GM19395 (cell line): ENCODE measurements around the gene TBL3.
"Not testable (repeated sequence)": the region's sequence is repeated elsewhere in the genome, so short reads cannot be mapped to it uniquely, and the experiment has no call there.

Source experiments
- ATAC-seq: cut with Tn5 transposase; IDR thresholded peaks from one replicate; pipeline ENCODE4 v1.9.1; 2021; ENCODE audit warnings: mild to moderate bottlenecking, moderate library complexity; ENCODE audit not compliant: unreplicated experiment

The TBL3 gene

DNA sequence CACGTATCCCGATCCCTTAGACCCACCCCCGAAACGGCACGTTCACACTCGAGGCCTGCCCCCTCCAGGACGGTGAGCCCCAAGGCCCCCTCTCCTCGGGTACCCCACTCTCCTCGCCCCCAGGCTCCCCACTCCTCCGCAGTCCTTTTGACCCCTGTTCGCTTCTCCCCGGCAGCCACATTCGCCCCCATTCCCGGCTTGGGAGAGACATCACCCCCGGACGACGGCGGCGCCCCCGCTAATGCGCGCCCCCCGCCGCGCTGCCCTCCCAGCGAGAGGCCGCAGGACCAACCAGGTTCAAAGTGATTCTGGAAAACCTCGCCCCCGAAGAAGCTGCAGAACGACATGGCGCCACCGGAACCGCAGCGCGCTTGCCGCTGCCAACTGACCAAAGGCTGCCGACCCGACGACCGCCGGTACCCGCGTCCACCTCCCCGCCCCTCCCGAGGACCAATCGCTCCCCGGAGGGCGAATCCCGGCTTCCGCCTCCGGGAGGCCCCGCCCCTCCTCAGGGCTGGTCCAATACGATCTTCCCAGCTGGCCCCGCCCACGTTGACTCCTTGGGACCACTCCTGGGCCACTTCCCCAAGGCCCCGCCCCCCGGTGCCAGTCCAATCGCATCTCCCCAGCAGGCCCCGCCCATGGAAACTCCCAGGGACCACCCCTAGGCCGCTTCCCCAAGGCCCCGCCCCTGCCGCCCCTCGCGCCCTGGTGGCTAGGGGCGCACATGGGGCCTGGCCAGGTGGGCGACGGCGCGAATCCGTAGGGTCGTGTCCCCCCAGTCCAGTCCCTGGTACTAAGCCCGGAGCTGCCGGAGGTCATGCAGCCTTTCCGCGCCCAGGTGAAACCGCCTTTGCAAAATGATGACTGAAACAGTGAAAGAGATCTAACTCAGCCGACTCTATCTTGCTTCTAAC, 28.8 kb upstream of the TBL3 start, which contains the start of gene MSRB1:
Gene MSRB1 (minus strand): TSS at position 390 of the 917 bp plus-strand sequence. CDS start 43 bp downstream, at position 347.
- ATAC-seq, result peak; percentile 86

- no peak for ATAC-seq
Observed at GRCh38 chr16:1944612-1945199, 27.1 kb upstream of the TBL3 start.

DNA sequence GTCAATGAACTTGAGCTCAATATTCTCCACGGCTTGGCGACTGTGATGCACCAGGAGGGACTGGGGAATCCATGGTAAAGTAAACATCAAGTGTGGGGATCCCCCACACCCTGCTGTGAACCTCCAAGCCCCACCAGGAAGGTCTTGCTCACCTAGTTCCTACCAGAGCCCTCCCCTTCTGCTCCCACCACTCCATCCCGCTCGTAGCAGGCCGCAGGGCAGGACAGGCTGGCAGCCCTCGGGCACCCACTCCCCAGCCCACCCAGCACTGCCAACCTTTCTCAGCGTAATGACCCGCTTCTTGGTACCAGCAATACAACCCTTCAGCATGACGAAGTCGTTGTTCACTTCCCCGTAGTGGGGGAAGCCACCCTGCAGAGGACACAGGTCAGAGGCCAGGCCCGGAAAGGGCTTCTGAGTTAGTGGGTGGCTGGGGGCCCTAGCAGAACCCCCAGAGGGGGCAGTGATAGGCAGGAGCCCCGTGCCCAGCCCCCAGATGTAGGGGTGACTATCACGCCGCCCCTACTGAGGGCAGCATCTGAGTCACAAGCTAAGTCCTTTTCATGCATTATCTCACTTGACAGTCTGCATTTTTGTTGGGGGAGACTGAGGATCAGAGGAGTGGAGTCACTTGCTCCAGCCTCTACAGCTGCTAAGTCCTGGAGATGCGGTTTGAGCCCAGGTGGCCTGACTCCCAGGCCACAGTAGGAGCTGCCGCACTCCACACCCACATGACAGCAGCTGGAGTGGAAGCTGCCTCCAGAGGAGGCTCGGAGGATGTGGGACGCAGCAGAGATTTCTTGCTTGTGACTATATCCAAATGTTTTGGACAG, 26.1 kb upstream of the TBL3 start:
- ATAC-seq, result no peak

DNA sequence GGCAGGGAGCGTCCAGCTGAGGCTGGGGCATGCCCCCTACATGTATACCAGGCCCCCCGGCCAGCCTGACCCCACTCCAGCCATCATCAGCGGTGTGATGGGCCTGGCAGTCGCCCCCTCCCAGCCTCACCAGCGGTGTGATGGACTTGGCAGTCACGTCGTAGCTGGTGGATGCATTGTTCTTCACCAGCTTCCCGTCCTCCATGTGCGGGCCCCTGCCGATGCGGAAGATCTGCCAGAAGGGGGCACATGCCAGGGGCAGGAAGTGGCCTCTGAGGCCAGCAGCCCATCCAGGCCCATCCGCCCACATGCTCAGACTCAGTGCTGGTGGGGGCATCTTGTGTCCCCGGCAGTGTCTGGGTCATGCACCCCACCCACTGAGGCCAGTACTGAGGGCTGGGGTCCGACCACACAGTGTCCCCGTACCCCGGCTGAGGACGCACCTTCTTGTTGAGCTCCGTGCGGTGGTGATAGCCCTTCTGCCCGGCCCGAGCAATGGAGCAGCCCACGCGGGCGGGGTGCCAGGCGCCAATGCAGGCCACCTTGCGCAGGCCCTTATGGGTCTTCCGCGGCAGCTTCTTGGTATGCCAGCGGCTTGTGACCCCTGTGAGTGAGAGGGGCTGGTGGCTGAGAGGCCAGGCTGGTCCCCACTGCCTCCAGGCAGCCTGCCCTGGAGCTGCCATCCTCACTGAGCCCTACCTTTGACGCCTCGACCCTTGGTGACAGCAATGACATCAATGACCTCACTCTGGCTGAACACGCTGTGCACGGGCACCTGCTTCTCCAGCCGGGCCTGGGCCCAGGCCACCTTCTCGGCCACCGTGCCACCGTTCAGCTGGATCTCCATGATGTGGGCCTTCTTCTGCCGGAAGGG, 25.1 kb upstream of the TBL3 start:
- no peak for ATAC-seq

- ATAC-seq, result no peak
Observed at GRCh38 chr16:1947369-1947670, 24.5 kb upstream of the TBL3 start.

DNA sequence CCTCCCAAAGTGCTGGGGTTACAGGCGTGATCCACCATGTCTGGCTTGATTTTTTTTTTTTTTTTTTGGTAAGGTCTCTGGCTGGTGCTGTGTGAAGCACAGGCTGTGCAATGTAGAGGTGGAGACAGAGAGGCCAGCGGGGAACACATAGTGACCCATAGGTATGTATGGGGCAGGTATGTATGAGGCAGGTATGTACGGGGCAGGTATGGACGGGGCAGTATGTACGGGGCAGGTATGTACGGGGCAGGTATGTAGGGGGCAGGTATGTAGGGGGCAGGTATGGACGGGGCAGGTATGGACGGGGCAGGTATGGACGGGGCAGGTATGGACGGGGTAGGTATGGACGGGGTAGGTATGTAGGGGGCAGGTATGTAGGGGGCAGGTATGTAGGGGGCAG, 22.3 kb upstream of the TBL3 start:
- no peak for ATAC-seq

DNA sequence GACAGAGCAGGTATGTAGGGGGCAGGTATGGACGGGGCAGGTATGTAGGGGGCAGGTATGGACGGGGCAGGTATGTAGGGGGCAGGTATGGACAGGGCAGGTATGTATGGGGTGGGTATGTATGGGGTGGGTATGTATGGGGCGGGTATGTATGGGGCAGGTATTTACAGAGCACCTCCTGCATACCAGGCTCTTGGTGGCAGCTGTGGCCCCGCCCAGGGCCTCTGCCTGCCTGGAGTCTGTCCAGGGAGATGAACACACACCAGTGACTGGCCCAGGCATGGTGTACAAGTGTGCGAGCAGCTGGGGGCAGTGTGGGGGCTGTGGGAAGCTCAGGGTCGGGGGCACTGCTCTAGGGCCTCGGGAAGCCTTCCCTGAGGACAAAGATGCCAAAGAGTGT, 21.8 kb upstream of the TBL3 start:
- ATAC-seq, result no peak

DNA sequence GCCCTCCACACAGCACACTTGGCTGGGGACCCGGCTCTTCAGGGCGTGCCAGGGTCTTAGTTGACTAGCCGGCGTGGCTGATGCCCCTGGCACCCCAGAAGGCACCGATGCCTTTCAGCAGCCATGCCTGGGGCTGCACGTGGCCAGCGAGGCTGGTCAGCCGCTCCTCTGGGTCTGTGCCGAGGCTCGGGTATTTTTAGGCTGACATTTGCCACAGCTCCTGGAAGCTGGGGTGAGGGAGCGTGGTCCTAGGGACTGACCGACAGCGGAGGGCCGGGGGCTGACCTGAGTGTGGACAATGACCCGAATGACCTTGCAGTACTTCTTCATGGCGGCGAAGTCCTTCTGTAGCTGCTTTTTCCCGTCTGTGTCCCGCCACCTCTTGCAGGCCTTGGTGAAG, 21.3 kb upstream of the TBL3 start:
- no peak for ATAC-seq

GRCh38 chr16:1953734-1954133, 18.1 kb upstream of the TBL3 start:
- ATAC-seq, result no peak

- ATAC-seq, result not testable (repeated sequence)
Observed at GRCh38 chr16:1957434-1958142, 14.3 kb upstream of the TBL3 start.

GRCh38 chr16:1958143-1958491, 13.7 kb upstream of the TBL3 start:
- ATAC-seq, result not testable (repeated sequence)

GRCh38 chr16:1958715-1959268, 13.1 kb upstream of the TBL3 start:
- no peak for ATAC-seq

GRCh38 chr16:1959269-1960039, 12.4 kb upstream of the TBL3 start, which contains the start of gene NDUFB10:
Gene NDUFB10, plus strand, starts transcription at chr16:1959538. Its CDS starts 87 bp downstream, at chr16:1959625.
- ATAC-seq, result peak; percentile 64

GRCh38 chr16:1960665-1961630, 10.9 kb upstream of the TBL3 start:
- ATAC-seq, result no peak

DNA sequence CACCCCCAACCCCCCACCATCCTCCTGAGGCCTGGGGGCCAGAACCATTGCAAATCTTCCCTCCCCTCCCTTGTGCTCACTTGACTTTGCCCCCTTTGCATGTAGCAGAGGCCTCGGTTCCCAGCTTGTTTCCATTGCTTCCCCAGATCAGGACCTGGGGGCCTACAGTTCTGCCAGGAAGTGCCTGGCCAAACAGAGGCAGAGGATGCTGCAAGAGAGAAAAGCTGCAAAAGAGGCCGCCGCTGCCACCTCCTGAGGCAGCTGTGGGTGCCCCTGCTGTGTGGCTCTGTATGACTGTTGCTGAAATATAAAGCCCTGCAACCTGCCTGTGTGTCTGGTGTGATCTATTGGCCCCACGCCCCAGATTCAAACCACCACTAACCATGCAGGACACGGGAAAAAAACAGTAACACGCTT, 10.2 kb upstream of the TBL3 start:
- ATAC-seq, result no peak

- not testable (repeated sequence) for ATAC-seq
Observed at GRCh38 chr16:1962161-1963153, 9.4 kb upstream of the TBL3 start.
